Neutrophil (primary cell): Measurements from ENCODE around the gene GPR18.

Experiments used
- H3K27ac ChIP-seq: fragments of 200-600 bp; sonication (generic); 2 replicates; pipeline ENCODE4 v1.5.1; 2016; ENCODE audit warnings: mild to moderate bottlenecking, moderate library complexity
- H3K27me3 ChIP-seq: fragments of 200-600 bp; sonication (generic); 2 replicates; pipeline ENCODE4 v1.6.0; 2016; ENCODE audit warnings: mild to moderate bottlenecking
- H3K36me3 ChIP-seq: fragments of 200-600 bp; sonication (generic); 2 replicates; pipeline ENCODE4 v1.5.1; 2017
- H3K4me1 ChIP-seq, 2 experiments: fragments of 200-600 bp in 1 of 2; sonication (generic) in 1 of 2; 1 replicate in 1 of 2; 2 replicates in 1 of 2; pipeline versions ENCODE4 v1.5.1 to v1.6.1; 2013 to 2016; ENCODE audit warnings: low read depth in 1 of 2, low read length in 1 of 2, mild to moderate bottlenecking in 1 of 2, moderate library complexity in 1 of 2; ENCODE audit not compliant: control insufficient read depth in 1 of 2, insufficient read depth in 1 of 2
- H3K4me3 ChIP-seq, 2 experiments: fragments of 200-600 bp in 1 of 2; sonication (generic) in 1 of 2; 1 replicate in 1 of 2; 2 replicates in 1 of 2; pipeline ENCODE4 v1.5.1; 2013 to 2016; ENCODE audit warnings: low read depth in 1 of 2, low read length in 1 of 2, mild to moderate bottlenecking in 1 of 2, moderate library complexity in 1 of 2
- H3K9me3 ChIP-seq: fragments of 200-600 bp; sonication (generic); 2 replicates; pipeline ENCODE4 v1.5.1; 2016
- CTCF ChIP-seq: fragments of 200-600 bp; sonication (generic); IDR thresholded peaks from 2 replicates; pipeline ENCODE4 v1.5.1; 2016; ENCODE audit warnings: antibody characterized with exemption

GPR18 gene

GRCh38 chr13:99267927-99268326, 9.7 kb upstream of the GPR18 start:
- Histone ChIP-seq H3K9me3 (no peaks in the 10 kb centered on the region), H3K27ac (no peak overlapping the region), H3K27me3 (no peaks in the 10 kb centered on the region), H3K4me3 (no peak overlapping the region), H3K4me1 (peaks cover 33 to 35% of the 10 kb centered on the region in 2 experiments), H3K36me3 (peaks cover 6% of the 10 kb centered on the region)
- no peak for TF ChIP-seq CTCF

- Histone ChIP-seq H3K36me3 (peaks cover 6% of the 10 kb centered on the region), H3K4me1 (peaks cover 33 to 35% of the 10 kb centered on the region in 2 experiments), H3K27ac (no peak overlapping the region), H3K27me3 (no peaks in the 10 kb centered on the region), H3K4me3 (no peak overlapping the region), H3K9me3 (no peaks in the 10 kb centered on the region)
- TF ChIP-seq CTCF = no peak
Observed at GRCh38 chr13:99266827-99267226, 8.6 kb upstream of the GPR18 start.

- Histone ChIP-seq H3K27ac (no peak overlapping the region), H3K36me3 (peaks cover 6% of the 10 kb centered on the region), H3K9me3 (no peaks in the 10 kb centered on the region), H3K4me3 (no peak overlapping the region), H3K4me1 (peaks cover 27 to 29% of the 10 kb centered on the region in 2 experiments), H3K27me3 (no peaks in the 10 kb centered on the region)
- TF ChIP-seq CTCF = peak; percentile 44
Observed at GRCh38 chr13:99265821-99266426, 7.7 kb upstream of the GPR18 start.

- no peak overlapping the region for H3K27ac ChIP-seq
- no peak for TF ChIP-seq CTCF
- H3K9me3 ChIP-seq = no peaks in the 10 kb centered on the region
- H3K36me3 ChIP-seq = peaks cover 6% of the 10 kb centered on the region
- H3K4me1 ChIP-seq = peaks cover 20 to 23% of the 10 kb centered on the region in 2 experiments
- H3K27me3 ChIP-seq = no peaks in the 10 kb centered on the region
- H3K4me3 ChIP-seq = no peak overlapping the region
Observed at GRCh38 chr13:99265162-99265800, 7.1 kb upstream of the GPR18 start.

GRCh38 chr13:99264051-99264450, 5.9 kb upstream of the GPR18 start:
- peak overlapping the region; percentile 62 for H3K27ac ChIP-seq

More at GRCh38 chr13:99264051-99264450, 5.9 kb upstream of the GPR18 start:
- Histone ChIP-seq H3K4me3 (no peak overlapping the region), H3K4me1 (peaks cover 20 to 21% of the 10 kb centered on the region in 2 experiments), H3K9me3 (no peaks in the 10 kb centered on the region), H3K36me3 (peaks cover 6% of the 10 kb centered on the region), H3K27me3 (no peaks in the 10 kb centered on the region)
- TF ChIP-seq CTCF = no peak
